ENCODE measurements around the gene RBM6.
A peak's percentile ranks its signal among the peaks of the same experiment; 100 is the strongest.
"Not testable (repeated sequence)": the region's sequence is repeated elsewhere in the genome, so short reads cannot be mapped to it uniquely, and the experiment has no call there.

Gene RBM6

GRCh38 chr3:49966233-49966942 is 26.4 kb downstream of the RBM6 start:
- DNase-seq, result no peak
- in situ Hi-C loops (cut with HindIII; ENCODE audit: low pct_ligation_motif_present, low pct_unique_long_range_greater_than_20kb, low sequenced_read_pairs), result no loop called here

- in situ Hi-C loops (cut with HindIII; ENCODE audit: low pct_ligation_motif_present, low pct_unique_long_range_greater_than_20kb, low sequenced_read_pairs), result no loop called here
- DNase-seq, result no peak
Observed at GRCh38 chr3:49967291-49967690, 27.3 kb downstream of the RBM6 start.

GRCh38 chr3:49968346-49968745 is 28.4 kb downstream of the RBM6 start:
- no peak for DNase-seq
- in situ Hi-C loops (cut with HindIII; ENCODE audit: low pct_ligation_motif_present, low pct_unique_long_range_greater_than_20kb, low sequenced_read_pairs), result no loop called here

GRCh38 chr3:49972656-49973055 is 32.7 kb downstream of the RBM6 start:
- no peak for DNase-seq
- in situ Hi-C loops (cut with HindIII; ENCODE audit: low pct_ligation_motif_present, low pct_unique_long_range_greater_than_20kb, low sequenced_read_pairs), result no loop called here

GRCh38 chr3:49976942-49977341 is 37.0 kb downstream of the RBM6 start:
- in situ Hi-C loops (cut with HindIII; ENCODE audit: low pct_ligation_motif_present, low pct_unique_long_range_greater_than_20kb, low sequenced_read_pairs), result no loop called here
- no peak for DNase-seq

GRCh38 chr3:49984394-49984793 is 44.4 kb downstream of the RBM6 start:
- in situ Hi-C loops (cut with HindIII; ENCODE audit: low pct_ligation_motif_present, low pct_unique_long_range_greater_than_20kb, low sequenced_read_pairs), result no loop called here

GRCh38 chr3:49992326-49992725 is 52.4 kb downstream of the RBM6 start:
- no peak for DNase-seq
- in situ Hi-C loops (cut with HindIII; ENCODE audit: low pct_ligation_motif_present, low pct_unique_long_range_greater_than_20kb, low sequenced_read_pairs), result no loop called here

More at GRCh38 chr3:49984394-49984793, 44.4 kb downstream of the RBM6 start:
- no peak for DNase-seq

- no peak for DNase-seq
- in situ Hi-C loops (cut with HindIII; ENCODE audit: low pct_ligation_motif_present, low pct_unique_long_range_greater_than_20kb, low sequenced_read_pairs), result no loop called here
Observed at GRCh38 chr3:49994476-49994875, 54.5 kb downstream of the RBM6 start.

GRCh38 chr3:49996016-49996415 is 56.1 kb downstream of the RBM6 start:
- no peak for DNase-seq
- in situ Hi-C loops (cut with HindIII; ENCODE audit: low pct_ligation_motif_present, low pct_unique_long_range_greater_than_20kb, low sequenced_read_pairs), result no loop called here

GRCh38 chr3:49997862-49998261 is 57.9 kb downstream of the RBM6 start:
- in situ Hi-C loops (cut with HindIII; ENCODE audit: low pct_ligation_motif_present, low pct_unique_long_range_greater_than_20kb, low sequenced_read_pairs), result no loop called here
- no peak for DNase-seq

- in situ Hi-C loops (cut with HindIII; ENCODE audit: low pct_ligation_motif_present, low pct_unique_long_range_greater_than_20kb, low sequenced_read_pairs), result no loop called here
- DNase-seq, result no peak
Observed at GRCh38 chr3:49998326-49998725, 58.4 kb downstream of the RBM6 start.

GRCh38 chr3:50001511-50001910 is 61.6 kb downstream of the RBM6 start:
- in situ Hi-C loops (cut with HindIII; ENCODE audit: low pct_ligation_motif_present, low pct_unique_long_range_greater_than_20kb, low sequenced_read_pairs), result no loop called here
- no peak for DNase-seq

- no peak for DNase-seq
- in situ Hi-C loops (cut with HindIII; ENCODE audit: low pct_ligation_motif_present, low pct_unique_long_range_greater_than_20kb, low sequenced_read_pairs), result no loop called here
Observed at GRCh38 chr3:50003216-50003615, 63.3 kb downstream of the RBM6 start.

- no peak for DNase-seq
- in situ Hi-C loops (cut with HindIII; ENCODE audit: low pct_ligation_motif_present, low pct_unique_long_range_greater_than_20kb, low sequenced_read_pairs), result no loop called here
Observed at GRCh38 chr3:50003824-50004223, 63.9 kb downstream of the RBM6 start.

GRCh38 chr3:50008931-50009330 is 69.0 kb downstream of the RBM6 start:
- in situ Hi-C loops (cut with HindIII; ENCODE audit: low pct_ligation_motif_present, low pct_unique_long_range_greater_than_20kb, low sequenced_read_pairs), result no loop called here

GRCh38 chr3:50010959-50011358 is 71.0 kb downstream of the RBM6 start:
- in situ Hi-C loops (cut with HindIII; ENCODE audit: low pct_ligation_motif_present, low pct_unique_long_range_greater_than_20kb, low sequenced_read_pairs), result no loop called here
- DNase-seq, result peak; percentile 39

More at GRCh38 chr3:50008931-50009330, 69.0 kb downstream of the RBM6 start:
- peak; percentile 10 for DNase-seq

GRCh38 chr3:50015918-50016317 is 76.0 kb downstream of the RBM6 start:
- no peak for DNase-seq
- in situ Hi-C loops (cut with HindIII; ENCODE audit: low pct_ligation_motif_present, low pct_unique_long_range_greater_than_20kb, low sequenced_read_pairs), result no loop called here

GRCh38 chr3:50028346-50028745 is 88.4 kb downstream of the RBM6 start:
- in situ Hi-C loops (cut with HindIII; ENCODE audit: low pct_ligation_motif_present, low pct_unique_long_range_greater_than_20kb, low sequenced_read_pairs), result no loop called here
- peak; percentile 17 for DNase-seq

GRCh38 chr3:50031201-50031600 is 91.3 kb downstream of the RBM6 start:
- DNase-seq; in situ Hi-C loops (cut with HindIII; ENCODE audit: low pct_ligation_motif_present, low pct_unique_long_range_greater_than_20kb, low sequenced_read_pairs): not testable (repeated sequence)

GRCh38 chr3:50044976-50045375 is 105.0 kb downstream of the RBM6 start:
- in situ Hi-C loops (cut with HindIII; ENCODE audit: low pct_ligation_motif_present, low pct_unique_long_range_greater_than_20kb, low sequenced_read_pairs), result no loop called here
- no peak for DNase-seq

GRCh38 chr3:50047426-50047825 is 107.5 kb downstream of the RBM6 start:
- no peak for DNase-seq
- in situ Hi-C loops (cut with HindIII; ENCODE audit: low pct_ligation_motif_present, low pct_unique_long_range_greater_than_20kb, low sequenced_read_pairs), result no loop called here
